ENCODE measurements around the gene DST. TPM values are rescaled to one million over a fixed set of nuclear protein-coding genes. Genes with fewer than 3 reads are reported as not detected.

Gene DST
- total RNA-seq, 1 experiment from 2014 or later = 91.9 TPM

- H3K27ac Mint-ChIP-seq = peak overlapping the region in 2 of 3 experiments; percentile 1 to 87; a peak in 2 of 7 replicates
- H3K79me1 ChIP-seq (ENCODE audit: insufficient read depth, low read depth, low read length, poor library complexity, severe bottlenecking) = no peaks in the 10 kb centered on the region
- H3K14ac ChIP-seq (ENCODE audit: insufficient read depth, low read length) = no peak overlapping the region
- no peaks in the 10 kb centered on the region for H3K27me3 Mint-ChIP-seq (ENCODE audit: low read depth)
- H2AFZ ChIP-seq (ENCODE audit: low read length) = no peak overlapping the region
- H3T11ph ChIP-seq (ENCODE audit: low read length) = no peak overlapping the region
- no peak overlapping the region for H3K18ac ChIP-seq (ENCODE audit: insufficient read length, low read depth, low read length)
- no peaks in the 10 kb centered on the region for H3K27me3 ChIP-seq (ENCODE audit: insufficient read depth, low read length)
- no peaks in the 10 kb centered on the region for H4K20me1 ChIP-seq (ENCODE audit: control insufficient read depth, insufficient read depth, insufficient read length)
- peak overlapping the region in 1 of 2 experiments; percentile 12; a peak in 1 of 5 replicates for H3K4me3 Mint-ChIP-seq
- no peak overlapping the region for H4K91ac ChIP-seq (ENCODE audit: insufficient read length, low read depth, low read length)
- H3K4me1 Mint-ChIP-seq = peaks cover 35% of the 10 kb centered on the region in 2 experiments
- peaks cover 4% of the 10 kb centered on the region; the same call in 1 of the 2 replicates for H3K4me1 ChIP-seq (ENCODE audit: insufficient read depth, low read length)
- no peak overlapping the region for H2BK120ac ChIP-seq (ENCODE audit: low read depth, low read length, poor library complexity, severe bottlenecking)
- no peak overlapping the region for H3K27ac ChIP-seq (ENCODE audit: insufficient read length, low read depth, low read length)
- H3K79me2 ChIP-seq (ENCODE audit: insufficient read depth, low read length) = no peaks in the 10 kb centered on the region
- H3K36me3 Mint-ChIP-seq (ENCODE audit: insufficient read depth in 1 of 3, low read depth in 3 of 3) = peaks cover 0 to 26% (median 8%) of the 10 kb centered on the region in 3 experiments; a peak in 4 of 7 replicates
- no peak overlapping the region for H2BK12ac ChIP-seq (ENCODE audit: insufficient read length, low read depth, low read length)
- no peak overlapping the region for H2BK5ac ChIP-seq (ENCODE audit: insufficient read length, low read length)
- H3K23me2 ChIP-seq (ENCODE audit: insufficient read length, low read depth, low read length, poor library complexity, severe bottlenecking) = no peaks in the 10 kb centered on the region
- H3K4me2 ChIP-seq (ENCODE audit: insufficient read depth, insufficient read length, low read length) = no peak overlapping the region
- H2AK5ac ChIP-seq (ENCODE audit: insufficient read length, low read length) = no peak overlapping the region
- H4K5ac ChIP-seq (ENCODE audit: insufficient read length, low read depth, low read length) = no peak overlapping the region
- WGBS (ENCODE audit: extremely low coverage, insufficient read length, low lambda C conversion rate) = no CpG with 5 or more reads among the region's 8 CpGs
- no peak overlapping the region for H3K56ac ChIP-seq (ENCODE audit: insufficient read length, low read depth, low read length)
- no peaks in the 10 kb centered on the region for H3K9me3 ChIP-seq (ENCODE audit: control insufficient read depth, low read depth, low read length)
- no peak overlapping the region for H3K23ac ChIP-seq (ENCODE audit: insufficient read length, low read depth, low read length)
- no peak overlapping the region for H4K8ac ChIP-seq (replicated peaks; ENCODE audit: insufficient read length, low read depth, low read length)
- no peak overlapping the region for H2BK20ac ChIP-seq (ENCODE audit: low read depth, low read length, poor library complexity, severe bottlenecking)
- TF ChIP-seq, protein P1, sequence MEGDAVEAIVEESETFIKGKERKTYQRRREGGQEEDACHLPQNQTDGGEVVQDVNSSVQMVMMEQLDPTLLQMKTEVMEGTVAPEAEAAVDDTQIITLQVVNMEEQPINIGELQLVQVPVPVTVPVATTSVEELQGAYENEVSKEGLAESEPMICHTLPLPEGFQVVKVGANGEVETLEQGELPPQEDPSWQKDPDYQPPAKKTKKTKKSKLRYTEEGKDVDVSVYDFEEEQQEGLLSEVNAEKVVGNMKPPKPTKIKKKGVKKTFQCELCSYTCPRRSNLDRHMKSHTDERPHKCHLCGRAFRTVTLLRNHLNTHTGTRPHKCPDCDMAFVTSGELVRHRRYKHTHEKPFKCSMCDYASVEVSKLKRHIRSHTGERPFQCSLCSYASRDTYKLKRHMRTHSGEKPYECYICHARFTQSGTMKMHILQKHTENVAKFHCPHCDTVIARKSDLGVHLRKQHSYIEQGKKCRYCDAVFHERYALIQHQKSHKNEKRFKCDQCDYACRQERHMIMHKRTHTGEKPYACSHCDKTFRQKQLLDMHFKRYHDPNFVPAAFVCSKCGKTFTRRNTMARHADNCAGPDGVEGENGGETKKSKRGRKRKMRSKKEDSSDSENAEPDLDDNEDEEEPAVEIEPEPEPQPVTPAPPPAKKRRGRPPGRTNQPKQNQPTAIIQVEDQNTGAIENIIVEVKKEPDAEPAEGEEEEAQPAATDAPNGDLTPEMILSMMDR (conservative IDR thresholded peaks at IDR 0.05) = no peak
- H3K4ac ChIP-seq (ENCODE audit: low read depth, low read length) = no peak overlapping the region
- H3K9me3 Mint-ChIP-seq = no peaks in the 10 kb centered on the region
- peak; percentile 69 for DNase-seq
- no peak overlapping the region for H2BK15ac ChIP-seq (ENCODE audit: low read depth, low read length)
- H3K9ac ChIP-seq (ENCODE audit: extremely low read depth, insufficient read length, low read length) = no peak overlapping the region
Measured at GRCh38 chr6:56534680-56535419, 107.8 kb downstream of the DST start.
